GM12891 (cell line): ENCODE data around the gene HOXA11.

Source experiments
- DNase-seq: peaks from one replicate; pipeline ENCODE4 v3.0.0; 2011; ENCODE audit warnings: low spot score; ENCODE audit not compliant: insufficient read length
- FAIRE-seq: peaks from 2 replicates; lab custom pipeline; 2011; peaks lifted over from hg19 to GRCh38; lab: Jason Lieb, UNC
- PAX5 ChIP-seq: IDR thresholded peaks from 2 replicates; pipeline ENCODE4 v1.6.1; 2011; ENCODE audit warnings: low read length, moderate library complexity, mild to moderate bottlenecking; ENCODE audit not compliant: insufficient read depth, severe bottlenecking
- POLR2A ChIP-seq: IDR thresholded peaks from 2 replicates; pipeline ENCODE4 v1.6.1; 2011; ENCODE audit warnings: low read depth, low read length, control low read depth
- POLR2AphosphoS5 ChIP-seq: IDR thresholded peaks from 2 replicates; pipeline ENCODE4 v1.6.1; 2011; ENCODE audit warnings: low read depth, low read length, control low read depth
- POU2F2 ChIP-seq: IDR thresholded peaks from 2 replicates; pipeline ENCODE4 v1.6.1; 2011; ENCODE audit warnings: low read depth, mild to moderate bottlenecking, control low read depth, low read length, moderate library complexity
- SPI1 ChIP-seq: IDR thresholded peaks from 2 replicates; pipeline ENCODE4 v1.6.1; 2011; ENCODE audit warnings: low read depth, low read length, control low read depth
- TAF1 ChIP-seq: IDR thresholded peaks from 2 replicates; pipeline ENCODE4 v1.6.1; 2011; ENCODE audit warnings: low read depth, low read length, control low read depth

Gene HOXA11

DNA sequence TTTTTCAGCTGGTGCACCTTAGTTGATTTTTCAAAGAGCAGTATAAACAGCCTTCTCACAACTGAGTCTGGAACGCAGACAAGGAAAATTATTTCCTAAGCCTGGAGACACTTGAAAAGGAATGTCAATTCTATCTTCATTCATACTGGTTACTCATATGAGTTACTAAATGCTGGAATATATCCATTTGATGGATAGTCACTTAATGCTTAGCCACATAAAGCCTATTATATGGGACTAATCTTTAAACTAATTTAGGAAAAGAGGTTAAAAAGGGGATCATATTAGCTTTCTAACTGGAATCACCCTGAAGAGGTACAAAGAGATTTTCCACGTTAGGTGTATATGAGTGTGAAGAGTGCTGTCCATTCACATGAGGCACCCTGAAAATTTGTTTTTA lies 52.8 kb downstream of the HOXA11 start:
- TF ChIP-seq POLR2AphosphoS5 (no peak), PAX5 (no peak), SPI1 (no peak), TAF1 (no peak), POU2F2 (no peak), POLR2A (no peak)
- DNase-seq: no peak
- no peak for FAIRE-seq

DNA sequence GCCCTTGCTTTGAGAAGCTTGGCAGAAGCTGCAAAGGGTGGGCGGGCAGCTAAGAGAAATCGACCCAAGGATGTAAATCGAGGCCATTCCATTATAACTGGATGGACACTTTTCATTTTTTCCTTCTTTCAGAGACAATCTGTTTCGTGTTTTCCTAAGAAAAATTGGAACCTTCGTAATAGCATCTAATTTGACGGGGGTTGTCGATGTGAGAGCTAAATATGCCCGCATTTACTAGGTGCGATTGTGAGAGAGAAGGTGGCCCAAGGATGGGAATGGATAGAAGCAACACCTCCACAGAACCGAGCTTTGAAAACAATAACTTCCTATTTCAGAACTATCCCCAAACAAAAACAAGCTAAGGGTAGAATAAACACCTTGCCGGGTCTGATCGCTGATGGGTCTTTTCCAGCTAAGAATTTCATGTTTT lies 53.6 kb downstream of the HOXA11 start:
- no peak for DNase-seq
- no peak for TF ChIP-seq PAX5
- no peak for TF ChIP-seq POLR2A
- TF ChIP-seq POU2F2: no peak
- no peak for TF ChIP-seq POLR2AphosphoS5
- no peak for TF ChIP-seq SPI1
- TF ChIP-seq TAF1: no peak
- no peak for FAIRE-seq
